ENCODE measurements around the gene NFKBIB. TPM values are rescaled to one million over a fixed set of nuclear protein-coding genes. Genes with fewer than 3 reads are reported as not detected.

NFKBIB gene
- total and polyA plus RNA-seq, 2 donors (not counting 3 experiments of a cell fraction or from before 2014, with no cell fraction given), result 25.0 to 30.8 TPM

- peak overlapping the region; percentile 29 for H3K27ac ChIP-seq (ENCODE audit: insufficient read depth, low read depth, low read length)
- ChIA-PET CTCF (interaction anchor here (1.5 to 2.8 kb wide), 3 partner anchors 19 to 81 kb away, joined by 5 to 13 read pairs (median 5); no protein-coding TSS in a partner anchor), POLR2A (no interaction called here)
- H3K36me3 ChIP-seq (ENCODE audit: control insufficient read depth in 2 of 2, extremely low read depth in 1 of 2, insufficient read depth in 2 of 2, low read length in 2 of 2), result peaks cover 9 to 17% of the 10 kb centered on the region in 2 experiments
- H3K4me2 ChIP-seq (ENCODE audit: insufficient read depth, low read length), result peak overlapping the region; percentile 72
- no peaks in the 10 kb centered on the region for H3K27me3 ChIP-seq (ENCODE audit: control insufficient read depth in 2 of 2, insufficient read depth in 2 of 2, low read length in 2 of 2)
- dilution Hi-C loops (cut with MboI; ENCODE audit: extremely low pct_ligation_motif_present, low sequenced_read_pairs), result no loop called here
- H3K9me3 ChIP-seq (replicated peaks; ENCODE audit: control insufficient read depth, insufficient read depth, low read length), result no peaks in the 10 kb centered on the region
- peak overlapping the region; percentile 3 to 78 (median 54) for H3K4me3 ChIP-seq (replicated peaks in 1 of 3; ENCODE audit: insufficient read depth in 1 of 3, low read depth in 1 of 3, low read length in 3 of 3)
- FAIRE-seq (no peak), DNase-seq (ENCODE audit: low read depth, low spot score) (peak; percentile 100)
- BruUV-seq (replicated peaks), result TSS peak; percentile 81
- H3K4me1 ChIP-seq (ENCODE audit: control insufficient read depth, extremely low read depth, insufficient read depth, low read length), result peaks cover 34% of the 10 kb centered on the region
- H4K20me1 ChIP-seq (replicated peaks; ENCODE audit: control insufficient read depth, extremely low read depth, insufficient read depth, low read length), result no peaks in the 10 kb centered on the region
- intact Hi-C loops (cut with micrococcal nuclease), result loop anchor here (1.0 to 10.0 kb wide), 6 partner anchors 19 to 206 kb away; partner anchors contain the start of genes ACTN4, ECH1, MRPS12 and NFKBIB
- no peaks in the 10 kb centered on the region for H3K9me1 ChIP-seq (replicated peaks; ENCODE audit: control insufficient read depth, extremely low read depth, insufficient read depth, low read length)
- peak overlapping the region; percentile 26 for H3K9ac ChIP-seq (replicated peaks; ENCODE audit: extremely low read depth, insufficient read depth, low read length)
- peaks cover 35% of the 10 kb centered on the region for H3K79me2 ChIP-seq (ENCODE audit: control insufficient read depth, insufficient read depth, low read length)
- no peak for TF ChIP-seq FOS (IDR thresholded peaks at IDR 0.05; ENCODE audit: borderline replicate concordance, insufficient read depth, low read length)
- TF ChIP-seq EZH2 (IDR thresholded peaks at IDR 0.05; ENCODE audit: borderline replicate concordance, low read depth, low read length, severe bottlenecking), result no peak
- TF ChIP-seq JUN (IDR thresholded peaks at IDR 0.05; ENCODE audit: borderline replicate concordance, insufficient read depth, insufficient read length, low read depth), result no peak
- no peak for TF ChIP-seq MAX (IDR thresholded peaks at IDR 0.05; ENCODE audit: insufficient read depth, insufficient read length)
- TF ChIP-seq GATA2 (IDR thresholded peaks at IDR 0.05; ENCODE audit: insufficient read depth, insufficient read length, low read depth, low read length), result peak; percentile 59
- TF ChIP-seq CTCF (IDR thresholded peaks at IDR 0.05; ENCODE audit: extremely low read depth in 1 of 2, insufficient read depth in 1 of 2, low read depth in 1 of 2, low read length in 2 of 2), result no peak
- TF ChIP-seq POLR2A (IDR thresholded peaks at IDR 0.05; ENCODE audit: low read depth, low read length), result peak; percentile 79
- peak; percentile 53 for TF ChIP-seq POLR2AphosphoS5 (IDR thresholded peaks at IDR 0.05; ENCODE audit: insufficient read depth, low read depth, low read length)
- no peak for TF ChIP-seq MYC (IDR thresholded peaks at IDR 0.05; ENCODE audit: low read depth, low read length)
- H2AFZ ChIP-seq (ENCODE audit: low read depth, low read length), result peak overlapping the region; percentile 23
These were observed 49.3 kb upstream of the NFKBIB start for GRCh38 chr19:38850436-38850975.

Measured in endothelial cell of umbilical vein (primary cell).